ENCODE results near the gene ELAVL2.

ELAVL2 gene

DNA sequence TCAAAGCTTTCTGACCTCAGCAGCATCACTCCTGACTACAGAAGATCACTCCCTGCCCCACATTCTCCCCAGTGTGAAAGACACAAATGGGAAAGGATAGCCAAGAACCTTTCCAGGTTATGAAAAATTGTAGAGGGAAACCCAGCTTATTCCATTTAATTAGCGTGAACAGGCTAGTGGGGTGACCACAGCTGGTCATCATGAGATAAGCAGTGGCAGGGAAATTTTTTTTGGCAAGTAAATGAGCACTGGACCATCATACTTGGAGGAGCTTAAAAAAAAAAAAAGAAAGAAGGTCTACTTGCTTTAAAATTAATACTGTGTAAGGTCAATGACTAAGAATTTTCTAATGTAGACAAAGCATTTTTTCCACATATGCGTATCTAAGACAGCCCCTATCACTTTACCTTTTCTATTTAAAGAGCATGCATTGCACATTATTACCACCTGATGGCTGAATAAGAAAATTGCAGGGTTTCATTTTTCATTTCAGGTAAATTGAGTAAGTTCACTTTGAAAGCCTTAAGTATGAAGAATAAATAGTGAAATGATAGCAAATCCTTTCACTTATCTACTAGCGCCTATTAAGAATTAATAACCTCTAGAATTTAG, 123.6 kb downstream of the ELAVL2 start:
- H4K8ac ChIP-seq (ENCODE audit: low read depth, low read length) = no peak overlapping the region
- no peak overlapping the region for H4K91ac ChIP-seq (ENCODE audit: low read depth, low read length)
- no peak overlapping the region for H4K12ac ChIP-seq (ENCODE audit: low read depth, low read length)
- no peak overlapping the region for H2AFZ ChIP-seq (ENCODE audit: insufficient read depth, low read length, poor library complexity)
- no peaks in the 10 kb centered on the region for H3K79me2 ChIP-seq (ENCODE audit: control insufficient read depth, insufficient read depth, low read length, poor library complexity)
- no peak overlapping the region for H2AK5ac ChIP-seq (ENCODE audit: low read length)
- no peaks in the 10 kb centered on the region for H3K36me3 ChIP-seq (ENCODE audit: control insufficient read depth in 1 of 2, insufficient read depth in 2 of 2, low read length in 2 of 2)
- no CpG with 5 or more reads among the region's 3 CpGs for WGBS (ENCODE audit: extremely low coverage, insufficient coverage, insufficient read length)
- no peak overlapping the region for H3K9ac ChIP-seq (ENCODE audit: low read length)
- H3K4me2 ChIP-seq (ENCODE audit: low read length) = no peak overlapping the region
- H3K14ac ChIP-seq (ENCODE audit: low read length) = no peak overlapping the region
- no peaks in the 10 kb centered on the region for H3K9me3 ChIP-seq (ENCODE audit: insufficient read depth, low read depth, low read length)
- no peak overlapping the region for H3K27ac ChIP-seq (ENCODE audit: low read depth, low read length)
- no peaks in the 10 kb centered on the region for H3K4me1 ChIP-seq (ENCODE audit: control insufficient read depth in 1 of 2, insufficient read depth in 2 of 2, low read length in 2 of 2)
- H3K4ac ChIP-seq (ENCODE audit: low read depth, low read length) = no peak overlapping the region
- peak in 1 of 2 donors; percentile 36 for DNase-seq
- H2BK12ac ChIP-seq (ENCODE audit: low read length) = no peak overlapping the region
- no peak overlapping the region for H3K4me3 ChIP-seq (ENCODE audit: low read depth, low read length)
- H2BK120ac ChIP-seq (ENCODE audit: insufficient read depth, low read length, poor library complexity) = no peak overlapping the region
- H3K27me3 ChIP-seq (ENCODE audit: insufficient read depth, low read length) = no peaks in the 10 kb centered on the region
- H3K18ac ChIP-seq (ENCODE audit: low read length) = no peak overlapping the region
- H3K23ac ChIP-seq (ENCODE audit: low read length) = no peak overlapping the region
- H3K79me1 ChIP-seq (ENCODE audit: low read length) = no peaks in the 10 kb centered on the region
- no peak overlapping the region for H2BK5ac ChIP-seq (ENCODE audit: low read depth, low read length, poor library complexity)

DNA sequence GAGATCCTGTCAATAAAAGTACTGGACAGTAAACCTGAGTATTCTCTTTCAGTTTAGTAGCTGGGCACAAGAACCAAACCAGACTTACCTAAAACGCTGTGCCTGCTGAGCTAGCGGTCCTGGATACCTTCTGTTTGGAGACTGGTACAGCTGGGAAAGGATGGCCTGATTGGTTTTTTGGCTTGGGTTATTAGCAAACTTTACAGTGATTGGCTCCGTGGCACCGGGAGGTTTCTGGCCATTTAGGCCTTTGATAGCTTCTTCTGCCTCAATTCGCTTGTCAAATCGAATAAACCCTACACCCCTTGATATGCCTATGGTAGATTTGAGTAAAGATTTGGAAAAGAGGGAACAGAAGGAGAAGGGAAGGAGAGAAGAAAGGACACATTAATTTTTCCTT, 124.7 kb downstream of the ELAVL2 start:
- Histone ChIP-seq H3K4me1 (ENCODE audit: control insufficient read depth in 1 of 2, insufficient read depth in 2 of 2, low read length in 2 of 2) (no peaks in the 10 kb centered on the region), H3K4me3 (ENCODE audit: low read depth, low read length) (no peak overlapping the region), H3K18ac (ENCODE audit: low read length) (no peak overlapping the region), H3K4me2 (ENCODE audit: low read length) (no peak overlapping the region), H3K27ac (ENCODE audit: low read depth, low read length) (no peak overlapping the region), H3K36me3 (ENCODE audit: control insufficient read depth in 1 of 2, insufficient read depth in 2 of 2, low read length in 2 of 2) (no peaks in the 10 kb centered on the region), H3K79me2 (ENCODE audit: control insufficient read depth, insufficient read depth, low read length, poor library complexity) (no peaks in the 10 kb centered on the region), H2BK5ac (ENCODE audit: low read depth, low read length, poor library complexity) (no peak overlapping the region), H4K8ac (ENCODE audit: low read depth, low read length) (no peak overlapping the region), H2AK5ac (ENCODE audit: low read length) (no peak overlapping the region), H3K9ac (ENCODE audit: low read length) (no peak overlapping the region), H3K79me1 (ENCODE audit: low read length) (no peaks in the 10 kb centered on the region), H3K4ac (ENCODE audit: low read depth, low read length) (no peak overlapping the region), H3K9me3 (ENCODE audit: insufficient read depth, low read depth, low read length) (no peaks in the 10 kb centered on the region), H2BK120ac (ENCODE audit: insufficient read depth, low read length, poor library complexity) (no peak overlapping the region), H3K23ac (ENCODE audit: low read length) (no peak overlapping the region), H2BK12ac (ENCODE audit: low read length) (no peak overlapping the region), H4K91ac (ENCODE audit: low read depth, low read length) (no peak overlapping the region), H2AFZ (ENCODE audit: insufficient read depth, low read length, poor library complexity) (no peak overlapping the region), H3K27me3 (ENCODE audit: insufficient read depth, low read length) (no peaks in the 10 kb centered on the region), H4K12ac (ENCODE audit: low read depth, low read length) (no peak overlapping the region), H3K14ac (ENCODE audit: low read length) (no peak overlapping the region)
- no CpG with 5 or more reads among the region's 6 CpGs for WGBS (ENCODE audit: extremely low coverage, insufficient coverage, insufficient read length)
- no peak for DNase-seq

DNA sequence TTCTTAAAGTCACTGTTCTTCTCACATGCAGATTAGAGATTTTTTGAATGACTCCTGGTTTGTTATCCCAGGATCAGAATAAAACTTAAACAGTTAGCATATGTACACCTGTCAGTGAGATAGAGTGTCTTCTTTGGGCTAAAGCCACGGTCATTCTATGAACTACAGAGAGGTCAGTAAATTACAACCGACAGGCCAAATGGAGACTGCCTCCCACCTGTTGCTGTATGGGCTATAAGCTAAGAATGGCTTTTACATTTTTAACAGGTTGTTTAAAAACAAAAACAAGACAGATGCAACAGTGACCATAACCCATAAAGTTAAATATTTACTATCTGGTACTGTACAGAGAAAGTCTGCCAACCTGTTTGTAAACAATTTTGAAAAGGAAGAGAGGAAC, 125.7 kb downstream of the ELAVL2 start:
- Histone ChIP-seq H2AFZ (ENCODE audit: insufficient read depth, low read length, poor library complexity) (no peak overlapping the region), H3K18ac (ENCODE audit: low read length) (no peak overlapping the region), H2BK12ac (ENCODE audit: low read length) (no peak overlapping the region), H3K4ac (ENCODE audit: low read depth, low read length) (no peak overlapping the region), H3K36me3 (ENCODE audit: control insufficient read depth in 1 of 2, insufficient read depth in 2 of 2, low read length in 2 of 2) (no peaks in the 10 kb centered on the region), H4K91ac (ENCODE audit: low read depth, low read length) (no peak overlapping the region), H3K23ac (ENCODE audit: low read length) (no peak overlapping the region), H3K4me2 (ENCODE audit: low read length) (no peak overlapping the region), H3K14ac (ENCODE audit: low read length) (no peak overlapping the region), H4K12ac (ENCODE audit: low read depth, low read length) (no peak overlapping the region), H3K9me3 (ENCODE audit: insufficient read depth, low read depth, low read length) (no peaks in the 10 kb centered on the region), H2BK120ac (ENCODE audit: insufficient read depth, low read length, poor library complexity) (no peak overlapping the region), H2AK5ac (ENCODE audit: low read length) (no peak overlapping the region), H3K9ac (ENCODE audit: low read length) (no peak overlapping the region), H4K8ac (ENCODE audit: low read depth, low read length) (no peak overlapping the region), H3K27me3 (ENCODE audit: insufficient read depth, low read length) (no peaks in the 10 kb centered on the region), H3K4me3 (ENCODE audit: low read depth, low read length) (no peak overlapping the region), H3K4me1 (ENCODE audit: control insufficient read depth in 1 of 2, insufficient read depth in 2 of 2, low read length in 2 of 2) (no peaks in the 10 kb centered on the region), H2BK5ac (ENCODE audit: low read depth, low read length, poor library complexity) (no peak overlapping the region), H3K79me2 (ENCODE audit: control insufficient read depth, insufficient read depth, low read length, poor library complexity) (no peaks in the 10 kb centered on the region), H3K79me1 (ENCODE audit: low read length) (no peaks in the 10 kb centered on the region), H3K27ac (ENCODE audit: low read depth, low read length) (no peak overlapping the region)
- WGBS (ENCODE audit: extremely low coverage, insufficient coverage, insufficient read length) = no CpG with 5 or more reads among the region's 2 CpGs
- DNase-seq = no peak

DNA sequence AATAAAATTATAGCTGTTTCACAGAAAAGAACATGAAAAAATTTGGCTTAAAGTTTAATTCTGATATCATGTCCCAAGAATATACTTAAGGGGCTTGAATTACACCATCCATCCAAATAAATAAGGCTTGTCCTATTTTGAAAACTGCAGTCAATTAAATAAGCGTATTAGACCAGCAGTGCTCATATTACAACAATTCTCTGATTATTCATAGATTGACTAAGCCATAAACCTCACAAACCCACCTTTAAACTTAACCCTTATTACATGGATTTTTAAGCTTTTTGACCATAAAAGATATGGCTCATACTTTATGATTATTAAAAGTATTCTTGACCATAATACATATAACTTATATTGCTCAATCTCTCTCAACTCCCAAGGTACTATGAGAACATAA, 127.9 kb downstream of the ELAVL2 start:
- Histone ChIP-seq H2BK12ac (ENCODE audit: low read length) (no peak overlapping the region), H3K18ac (ENCODE audit: low read length) (no peak overlapping the region), H3K4me1 (ENCODE audit: control insufficient read depth in 1 of 2, insufficient read depth in 2 of 2, low read length in 2 of 2) (no peaks in the 10 kb centered on the region), H3K79me2 (ENCODE audit: control insufficient read depth, insufficient read depth, low read length, poor library complexity) (no peaks in the 10 kb centered on the region), H2AFZ (ENCODE audit: insufficient read depth, low read length, poor library complexity) (no peak overlapping the region), H3K27ac (ENCODE audit: low read depth, low read length) (no peak overlapping the region), H2BK120ac (ENCODE audit: insufficient read depth, low read length, poor library complexity) (no peak overlapping the region), H4K8ac (ENCODE audit: low read depth, low read length) (no peak overlapping the region), H3K9me3 (ENCODE audit: insufficient read depth, low read depth, low read length) (no peaks in the 10 kb centered on the region), H3K4me2 (ENCODE audit: low read length) (no peak overlapping the region), H3K27me3 (ENCODE audit: insufficient read depth, low read length) (no peaks in the 10 kb centered on the region), H4K12ac (ENCODE audit: low read depth, low read length) (no peak overlapping the region), H3K79me1 (ENCODE audit: low read length) (no peaks in the 10 kb centered on the region), H3K36me3 (ENCODE audit: control insufficient read depth in 1 of 2, insufficient read depth in 2 of 2, low read length in 2 of 2) (no peaks in the 10 kb centered on the region), H3K23ac (ENCODE audit: low read length) (no peak overlapping the region), H2AK5ac (ENCODE audit: low read length) (no peak overlapping the region), H3K4me3 (ENCODE audit: low read depth, low read length) (no peak overlapping the region), H4K91ac (ENCODE audit: low read depth, low read length) (no peak overlapping the region), H3K4ac (ENCODE audit: low read depth, low read length) (no peak overlapping the region), H3K9ac (ENCODE audit: low read length) (no peak overlapping the region), H2BK5ac (ENCODE audit: low read depth, low read length, poor library complexity) (no peak overlapping the region), H3K14ac (ENCODE audit: low read length) (no peak overlapping the region)
- DNase-seq = no peak
- no CpG with 5 or more reads among the region's 1 CpG for WGBS (ENCODE audit: extremely low coverage, insufficient coverage, insufficient read length)
